HG03139 (cell line): ENCODE data around the gene RIOK2.

Experiments
- ATAC-seq: cut with Tn5 transposase; IDR thresholded peaks from one replicate; pipeline ENCODE4 v1.9.1; 2021; ENCODE audit not compliant: unreplicated experiment

RIOK2 gene

GRCh38 chr5:97127727-97128126, 55.3 kb downstream of the RIOK2 start:
- ATAC-seq = no peak

GRCh38 chr5:97125125-97125683, 57.8 kb downstream of the RIOK2 start:
- no peak for ATAC-seq

DNA sequence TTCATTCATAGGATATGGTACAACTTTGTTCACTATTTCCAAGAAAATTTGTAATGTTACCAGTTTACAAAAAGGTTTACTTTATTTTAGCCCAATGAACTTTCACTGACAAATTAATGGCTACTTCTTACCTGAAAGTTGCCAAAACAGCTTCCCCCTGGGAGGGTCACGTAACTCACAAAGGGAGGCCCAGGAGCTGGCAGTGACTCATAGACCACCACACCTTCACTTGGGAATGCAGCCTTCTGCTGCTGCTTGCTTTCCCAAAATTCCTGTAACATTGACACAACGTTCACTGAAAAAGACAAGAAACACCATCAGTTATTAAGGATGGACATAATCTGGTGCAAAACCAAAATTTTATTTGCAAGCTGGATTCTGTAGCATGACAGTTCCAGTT, 58.7 kb downstream of the RIOK2 start:
- no peak for ATAC-seq

DNA sequence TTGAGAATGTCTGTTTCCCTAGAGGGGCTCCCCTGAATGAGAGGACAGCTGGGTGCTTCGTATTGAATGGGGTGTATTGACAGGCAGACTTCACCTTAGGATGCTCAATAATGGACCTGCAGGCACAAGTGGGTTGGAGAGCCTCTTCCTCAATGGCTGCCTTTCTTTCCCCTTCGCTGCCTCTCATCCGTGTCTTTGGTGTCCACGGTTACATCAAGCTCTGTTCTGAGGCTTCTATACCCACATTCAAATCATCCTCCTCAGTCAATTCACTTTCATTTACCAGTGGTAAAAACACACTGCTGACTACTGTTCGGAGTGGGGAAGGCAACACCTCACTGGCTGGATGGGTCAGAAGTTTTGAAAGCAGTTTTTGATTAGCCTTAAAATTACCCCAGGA, 61.2 kb downstream of the RIOK2 start:
- ATAC-seq = no peak

DNA sequence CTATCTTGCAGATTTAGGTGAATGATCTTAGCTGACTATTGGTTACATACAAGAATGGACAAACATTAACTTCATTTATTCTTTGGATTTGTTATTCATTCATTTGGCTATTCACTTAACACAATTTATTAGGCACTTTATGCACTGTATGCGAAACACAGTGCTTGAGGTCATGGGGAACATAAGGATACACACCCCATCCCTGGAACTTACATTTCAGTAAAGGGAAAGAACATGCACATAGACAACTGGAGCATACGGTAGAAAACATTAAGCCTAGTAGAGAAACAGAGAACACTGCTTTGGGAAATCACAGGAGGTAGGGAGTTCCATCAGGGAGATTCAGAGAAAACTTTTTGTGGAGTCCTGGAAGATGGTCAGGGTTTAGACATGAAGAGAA, 62.9 kb downstream of the RIOK2 start:
- ATAC-seq = no peak

GRCh38 chr5:97119007-97119390, 64.0 kb downstream of the RIOK2 start:
- ATAC-seq = no peak

DNA sequence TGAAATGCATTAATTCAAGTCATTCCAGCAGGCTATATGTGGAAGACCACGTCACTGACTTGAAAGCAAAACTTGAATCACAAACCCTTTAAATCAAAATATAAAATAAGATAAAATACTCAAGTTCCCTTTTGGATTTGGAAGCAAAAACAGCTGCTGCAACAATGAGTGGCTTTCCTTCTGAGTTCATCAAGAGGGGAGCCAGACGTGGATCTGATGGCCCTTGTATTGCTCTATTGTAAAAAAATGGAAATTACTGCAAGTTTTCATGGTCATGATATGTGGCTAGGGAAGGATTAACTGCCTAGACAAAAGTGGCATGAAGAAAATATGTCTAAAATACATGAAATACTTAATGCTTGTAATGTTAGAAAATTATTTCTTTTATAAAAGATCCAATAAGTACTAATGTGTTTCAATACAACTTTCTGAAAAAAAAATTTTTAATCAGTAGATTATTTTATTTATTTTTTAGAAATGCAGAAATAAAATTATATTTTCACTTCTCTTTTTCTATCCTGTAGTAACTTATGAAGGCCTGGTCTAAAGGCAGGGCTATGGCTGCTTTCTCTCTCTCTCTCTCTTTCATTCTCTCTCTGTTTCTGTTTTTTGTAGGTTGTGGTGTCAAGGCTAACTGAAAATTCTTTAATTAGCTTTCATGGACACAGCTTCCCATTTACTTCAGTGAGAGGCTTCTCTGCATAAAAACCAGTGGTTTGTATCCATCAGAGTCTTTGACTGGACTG, 64.6 kb downstream of the RIOK2 start:
- ATAC-seq = no peak

DNA sequence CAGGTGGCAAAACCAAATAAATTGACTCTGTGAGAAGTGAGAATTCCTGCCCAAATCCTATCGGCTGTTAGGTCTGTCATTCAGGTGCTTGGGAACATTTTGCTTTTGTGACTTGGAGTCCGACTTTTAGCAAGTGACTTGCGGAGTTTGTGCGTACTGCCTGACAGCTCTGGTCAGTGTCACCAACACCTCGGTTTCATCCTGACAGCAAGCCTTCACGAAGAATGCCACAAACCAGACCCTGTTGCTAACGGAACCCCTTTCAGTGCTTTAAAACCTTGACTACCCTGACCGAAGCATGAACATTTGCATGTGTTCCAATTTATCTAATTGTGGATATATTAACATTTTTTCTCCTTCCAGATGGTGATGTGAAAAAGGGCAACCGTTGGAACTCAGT, 67.1 kb downstream of the RIOK2 start:
- ATAC-seq = no peak

- ATAC-seq = no peak
These were observed 70.8 kb downstream of the RIOK2 start for GRCh38 chr5:97112230-97112629.

- ATAC-seq = no peak
These were observed 71.4 kb downstream of the RIOK2 start for GRCh38 chr5:97111616-97112015.

DNA sequence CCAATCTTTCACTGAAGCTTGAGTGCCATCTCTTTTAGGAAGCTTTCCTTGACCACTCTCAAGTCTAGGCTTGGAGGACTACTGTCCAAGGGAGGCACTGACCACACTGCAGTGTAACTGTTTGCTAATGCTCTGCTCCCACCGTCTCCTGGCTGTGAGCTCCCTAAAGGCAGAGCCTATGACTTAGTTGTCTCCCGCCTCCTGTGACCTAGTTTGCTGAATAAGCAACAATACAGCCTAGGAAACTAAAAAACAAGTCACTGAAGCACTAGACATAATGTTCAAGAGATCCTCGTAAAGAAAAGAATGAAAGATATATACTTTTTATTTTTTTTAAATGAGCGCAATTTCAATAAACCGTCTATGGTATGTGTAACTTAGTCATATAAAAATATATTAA, 72.0 kb downstream of the RIOK2 start:
- ATAC-seq = no peak
